Activated CD8-positive, alpha-beta T cell treated with anti-CD3 and anti-CD28 coated beads for 36 hours (primary cell): ENCODE results near the gene CTTNBP2NL. TPM values are rescaled to one million over a fixed set of nuclear protein-coding genes. Genes with fewer than 3 reads are reported as not detected.

Experiments used
- ATAC-seq: fragments of 200-7000 bp; cut with Tn5 transposase; one replicate; pipeline ENCODE4 v1.10.0; 2021; ENCODE audit warnings: mild to moderate bottlenecking, moderate library complexity
- CTCF ChIA-PET: fragments of 350-600 bp; sonication (Branson Sonifier 250); formaldehyde crosslinking; loops from one replicate; lab custom pipeline; 2021; ENCODE audit warnings: antibody characterized with exemption; lab: Charles Lee
- POLR2A ChIA-PET: fragments of 350-600 bp; sonication (Branson Sonifier 250); formaldehyde crosslinking; loops from one replicate; lab custom pipeline; 2021; ENCODE audit warnings: antibody characterized with exemption; lab: Charles Lee
- DNase-seq: peaks from one replicate; pipeline ENCODE4 v3.0.0-alpha.2; 2020
- H3K27ac Mint-ChIP-seq: one replicate; pipeline ENCODE4 v1.8.0; 2021; ENCODE audit warnings: mild to moderate bottlenecking, mixed read lengths
- H3K27me3 Mint-ChIP-seq: one replicate; pipeline ENCODE4 v1.8.0; 2021; ENCODE audit warnings: mixed read lengths
- H3K36me3 Mint-ChIP-seq: one replicate; pipeline ENCODE4 v1.8.0; 2021; ENCODE audit warnings: low read depth, mixed read lengths
- H3K4me1 Mint-ChIP-seq: one replicate; pipeline ENCODE4 v1.8.0; 2021; ENCODE audit warnings: low read depth, mixed read lengths
- H3K4me3 Mint-ChIP-seq: one replicate; pipeline ENCODE4 v1.8.0; 2021; ENCODE audit warnings: mild to moderate bottlenecking, moderate library complexity, mixed read lengths
- H3K9me3 Mint-ChIP-seq: one replicate; pipeline ENCODE4 v1.8.0; 2021; ENCODE audit warnings: mixed read lengths
- CTCF ChIP-seq: fragments of 200-600 bp; IDR thresholded peaks from one replicate; pipeline ENCODE4 v1.8.0; 2022; ENCODE audit warnings: antibody characterized with exemption, mild to moderate bottlenecking
- intact Hi-C: fragments of 100-400 bp; cut with micrococcal nuclease; formaldehyde crosslinking; loops from one replicate; pipeline ENCODE4 v1.10.0; 2022
- total RNA-seq, 2 experiments: library from RNA; stranded (reverse); gene quantifications; one replicate each; pipeline ENCODE4 v1.2.3, GENCODE V29; 2021

Gene CTTNBP2NL
- total RNA-seq, 2 experiments from 2014 or later: 1.1 to 1.7 TPM

GRCh38 chr1:112368198-112368597, 27.8 kb upstream of the CTTNBP2NL start:
- H3K4me3 Mint-ChIP-seq: no peak overlapping the region
- H3K9me3 Mint-ChIP-seq: no peaks in the 10 kb centered on the region
- no peak for TF ChIP-seq CTCF
- ChIA-PET POLR2A (no interaction called here), CTCF (interaction anchor here (1.5 to 6.9 kb wide), 3 partner anchors 12 to 70 kb away, joined by 4 to 81 read pairs (median 6); no protein-coding TSS in a partner anchor)
- intact Hi-C loops: no loop called here
- peaks cover 3% of the 10 kb centered on the region for H3K4me1 Mint-ChIP-seq
- DNase-seq: no peak
- no peak overlapping the region for H3K27ac Mint-ChIP-seq
- H3K27me3 Mint-ChIP-seq: peaks cover 29% of the 10 kb centered on the region
- no peak for ATAC-seq
- no peaks in the 10 kb centered on the region for H3K36me3 Mint-ChIP-seq

- H3K4me3 Mint-ChIP-seq: no peak overlapping the region
- POLR2A ChIA-PET: no interaction called here
- DNase-seq (peak; percentile 90), ATAC-seq (peak; percentile 100)
- peak; percentile 95 for TF ChIP-seq CTCF
- H3K27me3 Mint-ChIP-seq: peaks cover 31% of the 10 kb centered on the region
- no peak overlapping the region for H3K27ac Mint-ChIP-seq
- intact Hi-C loops: no loop called here
- CTCF ChIA-PET: interaction anchor here (0.6 to 6.9 kb wide), 33 partner anchors 8 to 888 kb away, joined by 3 to 81 read pairs (median 3); partner anchors contain the start of gene CTTNBP2NL
- H3K4me1 Mint-ChIP-seq: peaks cover 3% of the 10 kb centered on the region
- no peaks in the 10 kb centered on the region for H3K9me3 Mint-ChIP-seq
- H3K36me3 Mint-ChIP-seq: no peaks in the 10 kb centered on the region
Measured at GRCh38 chr1:112369392-112370285, 26.4 kb upstream of the CTTNBP2NL start.

GRCh38 chr1:112370996-112371395, 25.0 kb upstream of the CTTNBP2NL start:
- DNase-seq (no peak), ATAC-seq (no peak)
- peaks cover 30% of the 10 kb centered on the region for H3K27me3 Mint-ChIP-seq
- H3K36me3 Mint-ChIP-seq: no peaks in the 10 kb centered on the region
- ChIA-PET CTCF (interaction anchor here (1.0 to 6.9 kb wide), 9 partner anchors 10 to 87 kb away, joined by 3 to 81 read pairs (median 4); partner anchors contain the start of gene CTTNBP2NL), POLR2A (no interaction called here)
- H3K27ac Mint-ChIP-seq: no peak overlapping the region
- H3K4me1 Mint-ChIP-seq: peaks cover 3% of the 10 kb centered on the region
- intact Hi-C loops: no loop called here
- H3K4me3 Mint-ChIP-seq: no peak overlapping the region
- H3K9me3 Mint-ChIP-seq: no peaks in the 10 kb centered on the region
- TF ChIP-seq CTCF: no peak

- H3K27ac Mint-ChIP-seq: no peak overlapping the region
- H3K4me3 Mint-ChIP-seq: no peak overlapping the region
- no peak for ATAC-seq
- no peaks in the 10 kb centered on the region for H3K9me3 Mint-ChIP-seq
- H3K27me3 Mint-ChIP-seq: peaks cover 31% of the 10 kb centered on the region
- no peak for DNase-seq
- H3K36me3 Mint-ChIP-seq: no peaks in the 10 kb centered on the region
- intact Hi-C loops: no loop called here
- peaks cover 3% of the 10 kb centered on the region for H3K4me1 Mint-ChIP-seq
- ChIA-PET POLR2A (no interaction called here), CTCF (interaction anchor here (0.6 to 6.9 kb wide), 5 partner anchors 10 to 267 kb away, joined by 4 to 81 read pairs (median 12); no protein-coding TSS in a partner anchor)
- TF ChIP-seq CTCF: no peak
Measured at GRCh38 chr1:112371775-112372174, 24.2 kb upstream of the CTTNBP2NL start.

GRCh38 chr1:112373806-112374205, 22.2 kb upstream of the CTTNBP2NL start:
- H3K9me3 Mint-ChIP-seq: no peaks in the 10 kb centered on the region
- intact Hi-C loops: no loop called here
- no peak overlapping the region for H3K27ac Mint-ChIP-seq
- H3K36me3 Mint-ChIP-seq: no peaks in the 10 kb centered on the region
- H3K27me3 Mint-ChIP-seq: peaks cover 34% of the 10 kb centered on the region
- no peak for TF ChIP-seq CTCF
- H3K4me3 Mint-ChIP-seq: no peak overlapping the region
- ATAC-seq (no peak), DNase-seq (no peak)
- peaks cover 3% of the 10 kb centered on the region for H3K4me1 Mint-ChIP-seq
- POLR2A ChIA-PET: no interaction called here
- CTCF ChIA-PET: no interaction called here
